Keratinocyte (primary cell): ENCODE measurements around the gene TNFRSF11A. TPM values are rescaled to one million over a fixed set of nuclear protein-coding genes. Genes with fewer than 3 reads are reported as not detected.

Source experiments
- DNase-seq: peaks from one replicate; pipeline ENCODE4 v3.0.0-alpha.2; 2011; ENCODE audit warnings: low read depth, missing footprints, low spot score
- FAIRE-seq: peaks from 2 replicates; lab custom pipeline; 2011; peaks lifted over from hg19 to GRCh38; lab: Jason Lieb, UNC
- H2AFZ ChIP-seq: 2 replicates; pipeline ENCODE4 v1.6.0; 2012; ENCODE audit warnings: low read length, control low read depth, inconsistent platforms; ENCODE audit not compliant: control insufficient read depth
- H3K27ac ChIP-seq: 2 replicates; pipeline ENCODE4 v1.5.1; 2011; ENCODE audit warnings: low read length; ENCODE audit not compliant: control insufficient read depth, insufficient read depth
- H3K27me3 ChIP-seq: 3 replicates; pipeline ENCODE4 v1.6.0; 2011; ENCODE audit warnings: low read length; ENCODE audit not compliant: control insufficient read depth, insufficient read depth; ENCODE audit errors: extremely low read depth
- H3K36me3 ChIP-seq, 2 experiments: 2 replicates in 1 of 2; 3 replicates in 1 of 2; pipeline ENCODE4 v1.5.1; 2011; ENCODE audit warnings: low read length in 2 of 2, mild to moderate bottlenecking in 1 of 2; ENCODE audit not compliant: control insufficient read depth in 2 of 2, insufficient read depth in 2 of 2; ENCODE audit errors: extremely low read depth in 1 of 2
- H3K4me1 ChIP-seq: 3 replicates; pipeline ENCODE4 v1.5.1; 2011; ENCODE audit warnings: low read length; ENCODE audit not compliant: control insufficient read depth, insufficient read depth; ENCODE audit errors: extremely low read depth
- H3K4me2 ChIP-seq: 3 replicates; pipeline ENCODE4 v1.6.0; 2011; ENCODE audit warnings: low read depth, low read length; ENCODE audit not compliant: control insufficient read depth, insufficient read depth; ENCODE audit errors: extremely low read depth
- H3K4me3 ChIP-seq, 3 experiments: fragments of 200-600 bp in 1 of 3; sonication (generic) in 1 of 3; 2 replicates in 2 of 3; 3 replicates in 1 of 3; pipeline ENCODE4 v1.5.1; 2011 to 2016; ENCODE audit warnings: low read length in 3 of 3, mild to moderate bottlenecking in 3 of 3, control low read depth in 2 of 3, inconsistent platforms in 1 of 3, low read depth in 1 of 3, mixed read lengths in 1 of 3, mixed run types in 1 of 3, moderate library complexity in 1 of 3; ENCODE audit not compliant: control insufficient read depth in 2 of 3, insufficient read depth in 2 of 3; ENCODE audit errors: extremely low read depth in 1 of 3
- H3K79me2 ChIP-seq: 2 replicates; pipeline ENCODE4 v1.6.0; 2012; ENCODE audit warnings: low read length; ENCODE audit not compliant: control insufficient read depth, insufficient read depth
- H3K9ac ChIP-seq: 3 replicates; pipeline ENCODE4 v1.6.0; 2011; ENCODE audit warnings: low read length; ENCODE audit not compliant: control insufficient read depth, insufficient read depth; ENCODE audit errors: extremely low read depth
- H3K9me1 ChIP-seq: 3 replicates; pipeline ENCODE4 v1.6.0; 2011; ENCODE audit warnings: low read length; ENCODE audit not compliant: control insufficient read depth, insufficient read depth; ENCODE audit errors: extremely low read depth
- H3K9me3 ChIP-seq: 2 replicates; pipeline ENCODE4 v1.5.1; 2012; ENCODE audit warnings: low read depth, low read length; ENCODE audit not compliant: control insufficient read depth
- H4K20me1 ChIP-seq: 3 replicates; pipeline ENCODE4 v1.6.0; 2011; ENCODE audit warnings: low read length; ENCODE audit not compliant: control insufficient read depth, insufficient read depth; ENCODE audit errors: extremely low read depth
- CTCF ChIP-seq, 3 experiments: IDR thresholded peaks in 1 of 3; conservative IDR thresholded peaks in 1 of 3; optimal IDR thresholded peaks in 1 of 3; 2 replicates in 2 of 3; 3 replicates in 1 of 3; pipeline versions ENCODE3 to v1.5.1; 2011; ENCODE audit warnings: low read length in 3 of 3, mild to moderate bottlenecking in 3 of 3, moderate library complexity in 2 of 3, control low read depth in 1 of 3, inconsistent platforms in 1 of 3; ENCODE audit not compliant: insufficient read depth in 2 of 3; ENCODE audit errors: extremely low read depth in 1 of 3
- EZH2 ChIP-seq: IDR thresholded peaks from one replicate; pipeline ENCODE4 v1.6.1; 2012; ENCODE audit warnings: inconsistent platforms, mild to moderate bottlenecking, low read length, moderate library complexity
- dilution Hi-C: fragments of 300-500 bp; cut with MboI; formaldehyde crosslinking; loops from one replicate; pipeline ENCODE4 v1.7.0; 2020; ENCODE audit warnings: low sequenced_read_pairs; ENCODE audit not compliant: extremely low pct_ligation_motif_present
- polyA plus RNA-seq, 5 experiments: library from polyadenylated mRNA; depleted of rRNA in 3 of 5; stranded (reverse) in 3 of 5; stranded (forward) in 1 of 5; unstranded in 1 of 5; fragments of >200 nt; gene quantifications; 1 replicate in 1 of 5; 2 replicates in 3 of 5; 3 replicates in 1 of 5; pipeline versions ENCODE4 v1.2.1 to v1.2.3, GENCODE V29; 2011 to 2012; ENCODE audit warnings: missing spikeins in 2 of 5, low read depth in 1 of 5, low replicate concordance in 1 of 5

The TNFRSF11A gene
- polyA plus RNA-seq, 1 donor (not counting 4 experiments of a cell fraction or from before 2014, with no cell fraction given) = 0.51 TPM

- H3K9me1 ChIP-seq = no peaks in the 10 kb centered on the region
- TF ChIP-seq EZH2 = no peak
- no peak for TF ChIP-seq CTCF (optimal IDR thresholded peaks at IDR 0.05 in 1 of 3, IDR thresholded peaks at IDR 0.05 in 1 of 3, conservative IDR thresholded peaks at IDR 0.05 in 1 of 3; ENCODE audit: extremely low read depth in 1 of 3, insufficient read depth in 2 of 3, low read length in 3 of 3)
- H3K27me3 ChIP-seq = no peaks in the 10 kb centered on the region
- H3K27ac ChIP-seq = no peak overlapping the region
- H2AFZ ChIP-seq = no peak overlapping the region
- H3K4me1 ChIP-seq = no peaks in the 10 kb centered on the region
- no peaks in the 10 kb centered on the region for H4K20me1 ChIP-seq
- DNase-seq (no peak), FAIRE-seq (no peak)
- dilution Hi-C loops = no loop called here
- H3K4me2 ChIP-seq = no peak overlapping the region
- no peaks in the 10 kb centered on the region for H3K9me3 ChIP-seq
- no peaks in the 10 kb centered on the region for H3K79me2 ChIP-seq
- no peak overlapping the region for H3K4me3 ChIP-seq
- no peak overlapping the region for H3K9ac ChIP-seq
- H3K36me3 ChIP-seq = peaks cover 3 to 4% of the 10 kb centered on the region in 2 experiments
These were observed 36.5 kb upstream of the TNFRSF11A start for GRCh38 chr18:62288665-62289008.

- no peaks in the 10 kb centered on the region for H3K9me3 ChIP-seq
- no peaks in the 10 kb centered on the region for H3K27me3 ChIP-seq
- no peak overlapping the region for H2AFZ ChIP-seq
- H3K4me2 ChIP-seq = no peak overlapping the region
- no peak for DNase-seq
- no peaks in the 10 kb centered on the region for H3K4me1 ChIP-seq
- H3K4me3 ChIP-seq = no peak overlapping the region
- H3K27ac ChIP-seq = no peak overlapping the region
- no peaks in the 10 kb centered on the region for H3K9me1 ChIP-seq
- peaks cover 3 to 4% of the 10 kb centered on the region in 2 experiments for H3K36me3 ChIP-seq
- dilution Hi-C loops = no loop called here
- H4K20me1 ChIP-seq = no peaks in the 10 kb centered on the region
- H3K9ac ChIP-seq = no peak overlapping the region
- no peak for FAIRE-seq
- no peak for TF ChIP-seq CTCF (optimal IDR thresholded peaks at IDR 0.05 in 1 of 3, IDR thresholded peaks at IDR 0.05 in 1 of 3, conservative IDR thresholded peaks at IDR 0.05 in 1 of 3; ENCODE audit: extremely low read depth in 1 of 3, insufficient read depth in 2 of 3, low read length in 3 of 3)
- TF ChIP-seq EZH2 = no peak
- H3K79me2 ChIP-seq = no peaks in the 10 kb centered on the region
These were observed 36.1 kb upstream of the TNFRSF11A start for GRCh38 chr18:62289047-62289446.
